Panc1 (cell line): ENCODE measurements around the gene POLR1E. TPM values are rescaled to one million over a fixed set of nuclear protein-coding genes. Genes with fewer than 3 reads are reported as not detected.
A peak's percentile ranks its signal among the peaks of the same experiment; 100 is the strongest.

Source experiments
- ATAC-seq: fragments of 200-7000 bp; cut with Tn5 transposase; 2 replicates; pipeline ENCODE4 v1.9.1; 2020; ENCODE audit warnings: mild to moderate bottlenecking, moderate library complexity
- BruUV-seq: library from RNA; stranded (reverse); fragments of 400-500 nt; replicated peaks from 2 replicates; lab custom pipeline; 2021; lab: Mats Ljungman, UMichigan
- CTCF ChIA-PET: fragments of 300-600 bp; sonication (Branson Sonifier 250); formaldehyde crosslinking; loops from one replicate; lab custom pipeline; 2022; ENCODE audit warnings: antibody characterized with exemption; lab: Charles Lee
- POLR2A ChIA-PET: fragments of 300-600 bp; sonication (Branson Sonifier 250); formaldehyde crosslinking; loops from one replicate; lab custom pipeline; 2022; ENCODE audit warnings: antibody characterized with exemption; lab: Charles Lee
- DNase-seq: peaks from one replicate; pipeline ENCODE4 v3.0.0-alpha.2; 2010; ENCODE audit warnings: low read depth, low spot score
- H3K27ac ChIP-seq: 2 replicates; pipeline ENCODE4 v1.5.1; 2011; ENCODE audit warnings: mild to moderate bottlenecking, low read length, inconsistent platforms
- H3K27me3 ChIP-seq: fragments of 200-500 bp; sonication (Bioruptor generic); 2 replicates; pipeline ENCODE4 v1.6.0; 2014; ENCODE audit warnings: low read length, inconsistent platforms; ENCODE audit not compliant: control insufficient read depth, insufficient read depth
- H3K36me3 ChIP-seq: fragments of 200-500 bp; sonication (Bioruptor generic); 2 replicates; pipeline ENCODE4 v1.5.1; 2014; ENCODE audit warnings: inconsistent platforms, mild to moderate bottlenecking, low read length, moderate library complexity; ENCODE audit not compliant: control insufficient read depth, insufficient read depth
- H3K4me1 ChIP-seq: 2 replicates; pipeline ENCODE4 v1.5.1; 2011; ENCODE audit warnings: inconsistent platforms, mild to moderate bottlenecking, low read length, moderate library complexity; ENCODE audit not compliant: control insufficient read depth, insufficient read depth
- H3K4me3 ChIP-seq, 2 experiments: 2 replicates each; pipeline ENCODE4 v1.5.1; 2011 to 2012; ENCODE audit warnings: low read depth in 2 of 2, low read length in 2 of 2, mild to moderate bottlenecking in 2 of 2, inconsistent platforms in 1 of 2, moderate library complexity in 1 of 2
- H3K9me3 ChIP-seq: fragments of 200-500 bp; sonication (Bioruptor generic); 2 replicates; pipeline ENCODE4 v1.5.1; 2014; ENCODE audit warnings: low read depth, mild to moderate bottlenecking, inconsistent platforms, low read length, moderate library complexity; ENCODE audit not compliant: control insufficient read depth, insufficient read depth
- CTCF ChIP-seq: fragments of 450-650 bp; IDR thresholded peaks from 2 replicates; pipeline ENCODE4 v1.5.1; 2017; ENCODE audit warnings: mild to moderate bottlenecking
- POLR2AphosphoS5 ChIP-seq: IDR thresholded peaks from 2 replicates; pipeline ENCODE4 v1.6.1; 2012; ENCODE audit warnings: mild to moderate bottlenecking, low read depth, low read length, moderate library complexity
- REST ChIP-seq, 2 experiments: IDR thresholded peaks; 2 replicates each; pipeline ENCODE4 v1.6.1; 2011 to 2012; ENCODE audit warnings: low read depth in 2 of 2, control low read depth in 1 of 2, low read length in 1 of 2, mild to moderate bottlenecking in 1 of 2, moderate library complexity in 1 of 2; ENCODE audit not compliant: insufficient read depth in 1 of 2
- SIN3A ChIP-seq: IDR thresholded peaks from 2 replicates; pipeline ENCODE4 v1.6.1; 2012; ENCODE audit warnings: low read depth, mild to moderate bottlenecking, low read length, moderate library complexity, borderline replicate concordance; ENCODE audit not compliant: insufficient read depth
- TCF7L2 ChIP-seq: IDR thresholded peaks from 2 replicates; pipeline ENCODE4 v1.6.1; 2011; ENCODE audit warnings: mild to moderate bottlenecking, low read depth, low read length, inconsistent platforms
- in situ Hi-C: cut with HindIII; loops from 2 replicates; pipeline ENCODE4 v1.10.0; 2016; ENCODE audit warnings: low sequenced_read_pairs, low pct_unique_long_range_greater_than_20kb
- intact Hi-C: fragments of 100-400 bp; cut with micrococcal nuclease; formaldehyde crosslinking; loops from one replicate; pipeline ENCODE4 v1.10.0; 2022; ENCODE audit not compliant: unreplicated experiment
- total RNA-seq: library from RNA; stranded (reverse); gene quantifications from one replicate; pipeline ENCODE4 v1.2.1, GENCODE V29; 2021; ENCODE audit not compliant: unreplicated experiment

POLR1E gene
- total RNA-seq, 1 experiment from 2014 or later = 93.8 TPM

- TF ChIP-seq SIN3A (no peak), TCF7L2 (no peak), POLR2AphosphoS5 (no peak), REST (IDR thresholded peaks at IDR 0.05; ENCODE audit: insufficient read depth in 1 of 2, low read depth in 2 of 2, low read length in 1 of 2) (no peak), CTCF (no peak)
- no peaks in the 10 kb centered on the region for H3K27me3 ChIP-seq
- H3K27ac ChIP-seq = no peak overlapping the region
- DNase-seq (no peak), ATAC-seq (peak; percentile 59)
- H3K4me1 ChIP-seq = peaks cover 40% of the 10 kb centered on the region
- no peak overlapping the region for H3K4me3 ChIP-seq
- no peaks in the 10 kb centered on the region for H3K9me3 ChIP-seq
- ChIA-PET CTCF (no interaction called here), POLR2A (interaction anchor here (0.5 to 0.7 kb wide), 3 partner anchors 18 to 222 kb away, joined by 3 to 4 read pairs (median 4); no protein-coding TSS in a partner anchor)
- in situ Hi-C loops (no loop called here), intact Hi-C loops (no loop called here)
- 0 out of 2 replicates have a peak, but pooled peaks cover 3% of the 10 kb centered on the region for H3K36me3 ChIP-seq
- no TSS peak for BruUV-seq
Measured at GRCh38 chr9:37452611-37453010, 33.1 kb upstream of the POLR1E start.

- H3K4me1 ChIP-seq = peaks cover 33% of the 10 kb centered on the region
- ChIA-PET CTCF (no interaction called here), POLR2A (no interaction called here)
- H3K36me3 ChIP-seq = peaks cover 2% of the 10 kb centered on the region; the same call in 1 of the 2 replicates
- ATAC-seq = no peak
- no peak overlapping the region for H3K4me3 ChIP-seq
- intact Hi-C loops = no loop called here
- BruUV-seq = no TSS peak
- TF ChIP-seq SIN3A (no peak), POLR2AphosphoS5 (no peak), TCF7L2 (no peak), CTCF (no peak)
- no peaks in the 10 kb centered on the region for H3K9me3 ChIP-seq
- in situ Hi-C loops = no loop called here
- H3K27me3 ChIP-seq = no peaks in the 10 kb centered on the region
- no peak overlapping the region; the same call in 1 of the 2 replicates for H3K27ac ChIP-seq
- DNase-seq = no peak
Measured at GRCh38 chr9:37453827-37454226, 31.9 kb upstream of the POLR1E start.
